Mammary epithelial cell (primary cell): ENCODE data around the gene BBOF1.

ENCODE experiments used
- CTCF ChIP-seq, 2 donors: IDR thresholded peaks in 1 of 2; conservative IDR thresholded peaks in 1 of 2; 2 replicates each; pipeline ENCODE4 v1.5.1; 2011 to 2012; ENCODE audit warnings: inconsistent platforms in 2 of 2, low read length in 2 of 2, mild to moderate bottlenecking in 2 of 2, control low read depth in 1 of 2, low read depth in 1 of 2; ENCODE audit not compliant: insufficient read depth in 1 of 2; ENCODE audit errors: extremely low read depth in 1 of 2
- EZH2 ChIP-seq: IDR thresholded peaks from 2 replicates; pipeline ENCODE4 v1.6.1; 2012; ENCODE audit warnings: low read length, inconsistent platforms, borderline replicate concordance

- TF ChIP-seq CTCF (conservative IDR thresholded peaks at IDR 0.05 in 1 of 2, IDR thresholded peaks at IDR 0.05 in 1 of 2; ENCODE audit: extremely low read depth in 1 of 2, insufficient read depth in 1 of 2, low read depth in 1 of 2, low read length in 2 of 2) (no peak), EZH2 (no peak)
Measured at GRCh38 chr14:73997944-73998447, 21.2 kb upstream of the BBOF1 start.
